HepG2 (cell line): Measurements from ENCODE around the gene SLC22A23. TPM values are rescaled to one million over a fixed set of nuclear protein-coding genes. Genes with fewer than 3 reads are reported as not detected.

Experiments used
- AGO2 ChIP-seq: fragments of 200-400 bp; formaldehyde crosslinking; optimal IDR thresholded peaks from 2 replicates; pipeline ENCODE3; 2017; ENCODE audit warnings: mild to moderate bottlenecking, low read depth, low read length, moderate library complexity
- GABPB1 ChIP-seq: IDR thresholded peaks from 2 replicates; pipeline ENCODE4 v1.6.1; 2016; ENCODE audit warnings: mild to moderate bottlenecking, missing genetic modification reagents, moderate library complexity, missing compliant biosample characterization
- HHEX ChIP-seq: IDR thresholded peaks from 2 replicates; pipeline ENCODE4 v1.6.1; 2016; ENCODE audit warnings: control low read depth
- IRX3 ChIP-seq: sonication (generic); formaldehyde crosslinking; IDR thresholded peaks from 2 replicates; pipeline ENCODE4 v1.8.1; 2023; ENCODE audit warnings: mild to moderate bottlenecking, low read depth, missing genetic modification reagents, borderline replicate concordance
- KLF12 ChIP-seq: sonication (generic); formaldehyde crosslinking; IDR thresholded peaks from 2 replicates; pipeline ENCODE4 v1.4.0; 2020; ENCODE audit warnings: missing genetic modification reagents, borderline replicate concordance
- MTA3 ChIP-seq: sonication (generic); formaldehyde crosslinking; IDR thresholded peaks from 2 replicates; pipeline ENCODE4 v1.4.0; 2020; ENCODE audit warnings: missing genetic modification reagents
- U2AF2 ChIP-seq: fragments of 200-400 bp; formaldehyde crosslinking; IDR thresholded peaks from 2 replicates; pipeline ENCODE4 v1.6.1; 2017; ENCODE audit warnings: low read depth, mild to moderate bottlenecking, low read length
- ZBTB3 ChIP-seq: sonication (generic); formaldehyde crosslinking; IDR thresholded peaks from 2 replicates; pipeline ENCODE4 v1.4.0; 2020; ENCODE audit warnings: low read depth, mild to moderate bottlenecking, moderate library complexity, missing genetic modification reagents, borderline replicate concordance
- ZHX2 ChIP-seq, 2 experiments: sonication (generic) in 1 of 2; formaldehyde crosslinking in 1 of 2; IDR thresholded peaks; 2 replicates each; pipeline versions ENCODE4 v1.6.1 to v1.9.0; 2014 to 2022; ENCODE audit warnings: antibody characterized with exemption in 1 of 2, borderline replicate concordance in 1 of 2, inconsistent platforms in 1 of 2, low read depth in 1 of 2, missing genetic modification reagents in 1 of 2
- ZNF224 ChIP-seq: sonication (generic); formaldehyde crosslinking; IDR thresholded peaks from 2 replicates; pipeline ENCODE4 v1.5.0; 2020; ENCODE audit warnings: mild to moderate bottlenecking, missing genetic modification reagents
- ZNF3 ChIP-seq: IDR thresholded peaks from 2 replicates; pipeline ENCODE4 v1.7.0; 2017; ENCODE audit warnings: inconsistent platforms
- ZNF331 ChIP-seq: sonication (generic); formaldehyde crosslinking; IDR thresholded peaks from 2 replicates; pipeline ENCODE4 v1.4.0; 2020; ENCODE audit warnings: missing genetic modification reagents
- ZNF777 ChIP-seq: sonication (generic); formaldehyde crosslinking; IDR thresholded peaks from 2 replicates; pipeline ENCODE4 v1.4.0; 2020; ENCODE audit warnings: missing genetic modification reagents
- polyA plus RNA-seq, 8 experiments: library from polyadenylated mRNA; depleted of rRNA in 3 of 8; stranded (reverse) in 7 of 8; unstranded in 1 of 8; fragments of >200 nt; fragmentation: Illumina TruSeq in 4 of 8; extraction: Trizol in 4 of 8; gene quantifications; 2 replicates each; pipeline versions ENCODE4 v1.2.1 to v1.2.3, GENCODE V29; 2011 to 2016; ENCODE audit warnings: low read depth in 4 of 8, missing spikeins in 1 of 8, mixed read lengths in 1 of 8; ENCODE audit not compliant: insufficient read depth in 1 of 8
- total RNA-seq, 5 experiments: library from RNA; depleted of rRNA; stranded (reverse); fragments of >200 nt; fragmentation: Illumina TruSeq; extraction: Trizol; gene quantifications; 2 replicates each; pipeline ENCODE4 v1.2.3, GENCODE V29; 2016; ENCODE audit warnings: low read depth in 1 of 5
- TF ChIP-seq, protein P1 (sequence below): sonication (generic); formaldehyde crosslinking; IDR thresholded peaks from 2 replicates; pipeline ENCODE4 v1.4.0; 2020; ENCODE audit warnings: missing genetic modification reagents, mild to moderate bottlenecking, borderline replicate concordance
- TF ChIP-seq, protein P2 (sequence below): sonication (generic); formaldehyde crosslinking; IDR thresholded peaks from 2 replicates; pipeline ENCODE4 v1.5.0; 2020; ENCODE audit warnings: mild to moderate bottlenecking, missing genetic modification reagents, borderline replicate concordance
- TF ChIP-seq, protein P3 (sequence below): sonication (generic); formaldehyde crosslinking; IDR thresholded peaks from 2 replicates; pipeline ENCODE4 v1.5.0; 2020; ENCODE audit warnings: missing genetic modification reagents

The SLC22A23 gene
- total and polyA plus RNA-seq, 2 of the 13 experiments (the other 11 are each of a cell fraction or from before 2014, with no cell fraction given), result 11.8 to 17.5 TPM

GRCh38 chr6:3380344-3381232 lies 76.3 kb downstream of the SLC22A23 start (continued):
- TF ChIP-seq ZHX2 (IDR thresholded peaks at IDR 0.05; ENCODE audit: low read depth) (no peak), ZHX2 (CRISPR knock-in tag; IDR thresholded peaks at IDR 0.05; ENCODE audit: borderline replicate concordance) (no peak), HHEX (CRISPR knock-in tag) (peak; percentile 62), U2AF2 (no peak), IRX3 (CRISPR knock-in tag) (no peak), ZNF777 (no peak), ZNF331 (CRISPR knock-in tag) (0 out of 2 replicates have a peak, but pooled peaks have one; percentile 12), ZBTB3 (CRISPR knock-in tag) (0 out of 2 replicates have a peak, but pooled peaks have one; percentile 4), KLF12 (CRISPR knock-in tag) (no peak), AGO2 (no peak), ZNF224 (peak; percentile 66), MTA3 (CRISPR knock-in tag) (no peak), GABPB1 (CRISPR knock-in tag) (peak; percentile 50), ZNF3 (CRISPR knock-in tag) (no peak)
- TF ChIP-seq, protein P1, sequence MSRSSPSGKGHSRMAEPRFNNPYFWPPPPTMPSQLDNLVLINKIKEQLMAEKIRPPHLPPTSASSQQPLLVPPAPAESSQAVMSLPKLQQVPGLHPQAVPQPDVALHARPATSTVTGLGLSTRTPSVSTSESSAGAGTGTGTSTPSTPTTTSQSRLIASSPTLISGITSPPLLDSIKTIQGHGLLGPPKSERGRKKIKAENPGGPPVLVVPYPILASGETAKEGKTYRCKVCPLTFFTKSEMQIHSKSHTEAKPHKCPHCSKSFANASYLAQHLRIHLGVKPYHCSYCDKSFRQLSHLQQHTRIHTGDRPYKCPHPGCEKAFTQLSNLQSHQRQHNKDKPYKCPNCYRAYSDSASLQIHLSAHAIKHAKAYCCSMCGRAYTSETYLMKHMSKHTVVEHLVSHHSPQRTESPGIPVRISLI (CRISPR knock-in tag), result peak; percentile 92
- TF ChIP-seq, protein P2, sequence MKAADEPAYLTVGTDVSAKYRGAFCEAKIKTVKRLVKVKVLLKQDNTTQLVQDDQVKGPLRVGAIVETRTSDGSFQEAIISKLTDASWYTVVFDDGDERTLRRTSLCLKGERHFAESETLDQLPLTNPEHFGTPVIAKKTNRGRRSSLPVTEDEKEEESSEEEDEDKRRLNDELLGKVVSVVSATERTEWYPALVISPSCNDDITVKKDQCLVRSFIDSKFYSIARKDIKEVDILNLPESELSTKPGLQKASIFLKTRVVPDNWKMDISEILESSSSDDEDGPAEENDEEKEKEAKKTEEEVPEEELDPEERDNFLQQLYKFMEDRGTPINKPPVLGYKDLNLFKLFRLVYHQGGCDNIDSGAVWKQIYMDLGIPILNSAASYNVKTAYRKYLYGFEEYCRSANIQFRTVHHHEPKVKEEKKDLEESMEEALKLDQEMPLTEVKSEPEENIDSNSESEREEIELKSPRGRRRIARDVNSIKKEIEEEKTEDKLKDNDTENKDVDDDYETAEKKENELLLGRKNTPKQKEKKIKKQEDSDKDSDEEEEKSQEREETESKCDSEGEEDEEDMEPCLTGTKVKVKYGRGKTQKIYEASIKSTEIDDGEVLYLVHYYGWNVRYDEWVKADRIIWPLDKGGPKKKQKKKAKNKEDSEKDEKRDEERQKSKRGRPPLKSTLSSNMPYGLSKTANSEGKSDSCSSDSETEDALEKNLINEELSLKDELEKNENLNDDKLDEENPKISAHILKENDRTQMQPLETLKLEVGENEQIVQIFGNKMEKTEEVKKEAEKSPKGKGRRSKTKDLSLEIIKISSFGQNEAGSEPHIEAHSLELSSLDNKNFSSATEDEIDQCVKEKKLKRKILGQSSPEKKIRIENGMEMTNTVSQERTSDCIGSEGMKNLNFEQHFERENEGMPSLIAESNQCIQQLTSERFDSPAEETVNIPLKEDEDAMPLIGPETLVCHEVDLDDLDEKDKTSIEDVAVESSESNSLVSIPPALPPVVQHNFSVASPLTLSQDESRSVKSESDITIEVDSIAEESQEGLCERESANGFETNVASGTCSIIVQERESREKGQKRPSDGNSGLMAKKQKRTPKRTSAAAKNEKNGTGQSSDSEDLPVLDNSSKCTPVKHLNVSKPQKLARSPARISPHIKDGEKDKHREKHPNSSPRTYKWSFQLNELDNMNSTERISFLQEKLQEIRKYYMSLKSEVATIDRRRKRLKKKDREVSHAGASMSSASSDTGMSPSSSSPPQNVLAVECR (CRISPR knock-in tag), result peak; percentile 68; the same call in 1 of the 2 replicates
- TF ChIP-seq, protein P3, sequence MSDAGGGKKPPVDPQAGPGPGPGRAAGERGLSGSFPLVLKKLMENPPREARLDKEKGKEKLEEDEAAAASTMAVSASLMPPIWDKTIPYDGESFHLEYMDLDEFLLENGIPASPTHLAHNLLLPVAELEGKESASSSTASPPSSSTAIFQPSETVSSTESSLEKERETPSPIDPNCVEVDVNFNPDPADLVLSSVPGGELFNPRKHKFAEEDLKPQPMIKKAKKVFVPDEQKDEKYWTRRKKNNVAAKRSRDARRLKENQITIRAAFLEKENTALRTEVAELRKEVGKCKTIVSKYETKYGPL (CRISPR knock-in tag), result no peak
